PC-9 (cell line): ENCODE data around the gene RIBC2. TPM values are rescaled to one million over a fixed set of nuclear protein-coding genes. Genes with fewer than 3 reads are reported as not detected.

Experiments
- BruUV-seq: library from RNA; stranded (reverse); fragments of 400-500 nt; replicated peaks from 2 replicates; lab custom pipeline; 2021; lab: Mats Ljungman, UMichigan
- CTCF ChIA-PET: fragments of 300-600 bp; sonication (Branson Sonifier 250); formaldehyde crosslinking; loops from one replicate; lab custom pipeline; 2022; ENCODE audit warnings: antibody characterized with exemption; lab: Charles Lee
- POLR2A ChIA-PET: fragments of 300-600 bp; sonication (Branson Sonifier 250); formaldehyde crosslinking; loops from one replicate; lab custom pipeline; 2022; ENCODE audit warnings: antibody characterized with exemption; ENCODE audit not compliant: unreplicated experiment; lab: Charles Lee
- DNase-seq, 2 experiments: peaks; one replicate each; pipeline versions ENCODE4 v3.0.0 to v3.0.0-alpha.2; 2015 to 2022; ENCODE audit warnings: mixed read lengths in 1 of 2
- H2AFZ ChIP-seq: fragments of 200-600 bp; sonication (generic); 2 replicates; pipeline ENCODE4 v1.8.1; 2017; ENCODE audit warnings: antibody characterized with exemption
- H3F3A ChIP-seq: fragments of 200-600 bp; sonication (generic); 2 replicates; pipeline ENCODE4 v1.8.1; 2017; ENCODE audit warnings: antibody characterized with exemption, mild to moderate bottlenecking, low read depth; ENCODE audit not compliant: insufficient read depth
- H3K27ac ChIP-seq: fragments of 200-600 bp; sonication (generic); 2 replicates; pipeline ENCODE4 v1.6.1; 2016; ENCODE audit warnings: mixed run types
- H3K27me3 ChIP-seq: fragments of 200-600 bp; sonication (generic); 2 replicates; pipeline ENCODE4 v1.6.1; 2016; ENCODE audit warnings: low read depth, mixed run types; ENCODE audit not compliant: insufficient read depth
- H3K36me3 ChIP-seq: fragments of 200-600 bp; sonication (generic); 2 replicates; pipeline ENCODE4 v1.6.1; 2016; ENCODE audit warnings: low read depth, mixed run types
- H3K4me1 ChIP-seq: fragments of 200-600 bp; sonication (generic); replicated peaks from 2 replicates; pipeline ENCODE4 v1.6.1; 2016; ENCODE audit warnings: mixed run types; ENCODE audit not compliant: insufficient read depth
- H3K4me2 ChIP-seq: fragments of 200-600 bp; sonication (generic); 2 replicates; pipeline ENCODE4 v1.6.1; 2017; ENCODE audit warnings: mixed run types
- H3K4me3 ChIP-seq: fragments of 200-600 bp; sonication (generic); 2 replicates; pipeline ENCODE4 v1.6.1; 2016; ENCODE audit warnings: mixed run types
- H3K79me2 ChIP-seq: fragments of 200-600 bp; sonication (generic); 2 replicates; pipeline ENCODE4 v1.6.1; 2017; ENCODE audit warnings: low read depth, mixed run types
- H3K9me2 ChIP-seq: fragments of 200-600 bp; sonication (generic); 2 replicates; pipeline ENCODE4 v1.8.1; 2017; ENCODE audit warnings: mild to moderate bottlenecking; ENCODE audit not compliant: insufficient read depth
- H3K9me3 ChIP-seq: fragments of 200-600 bp; sonication (generic); 2 replicates; pipeline ENCODE4 v1.8.1; 2016; ENCODE audit warnings: low read depth; ENCODE audit not compliant: insufficient read depth
- H4K20me1 ChIP-seq: fragments of 200-600 bp; sonication (generic); 2 replicates; pipeline ENCODE4 v1.8.1; 2017; ENCODE audit not compliant: insufficient read depth
- CTCF ChIP-seq: fragments of 200-600 bp; sonication (generic); conservative IDR thresholded peaks from 2 replicates; pipeline ENCODE4 v1.6.1; 2017; ENCODE audit warnings: mixed run types, antibody characterized with exemption, mild to moderate bottlenecking, moderate library complexity
- EZH2 ChIP-seq: fragments of 200-600 bp; sonication (generic); IDR thresholded peaks from 2 replicates; pipeline ENCODE4 v1.8.0; 2017; ENCODE audit warnings: antibody characterized with exemption, low read depth
- intact Hi-C: fragments of 100-400 bp; cut with micrococcal nuclease; formaldehyde crosslinking; loops from one replicate; pipeline ENCODE4 v1.10.0; 2022; ENCODE audit not compliant: unreplicated experiment
- total RNA-seq: library from RNA; stranded (reverse); gene quantifications from 2 replicates; pipeline ENCODE4 v1.2.3, GENCODE V29; 2021

RIBC2 gene
- total RNA-seq, 1 experiment from 2014 or later, result 11.0 TPM

- ChIA-PET POLR2A (no interaction called here), CTCF (no interaction called here)
- H3K9me2 ChIP-seq, result no peaks in the 10 kb centered on the region
- 0 out of 2 replicates have a peak, but pooled peaks cover 3% of the 10 kb centered on the region for H3F3A ChIP-seq
- H3K27ac ChIP-seq, result no peak overlapping the region
- no peaks in the 10 kb centered on the region for H3K4me1 ChIP-seq
- no TSS peak for BruUV-seq
- H4K20me1 ChIP-seq, result no peaks in the 10 kb centered on the region
- H3K9me3 ChIP-seq, result no peaks in the 10 kb centered on the region
- no peak overlapping the region for H2AFZ ChIP-seq
- no peaks in the 10 kb centered on the region for H3K79me2 ChIP-seq
- no peak overlapping the region for H3K4me3 ChIP-seq
- H3K27me3 ChIP-seq, result no peaks in the 10 kb centered on the region
- intact Hi-C loops, result no loop called here
- DNase-seq, result no peak
- H3K36me3 ChIP-seq, result no peaks in the 10 kb centered on the region
- H3K4me2 ChIP-seq, result no peak overlapping the region
- TF ChIP-seq CTCF (no peak), EZH2 (no peak)
Measured at GRCh38 chr22:45453764-45454163, 40.3 kb downstream of the RIBC2 start.

GRCh38 chr22:45454275-45454674 is 40.8 kb downstream of the RIBC2 start:
- Histone ChIP-seq H3K27me3 (no peaks in the 10 kb centered on the region), H3K79me2 (no peaks in the 10 kb centered on the region), H3K4me1 (no peaks in the 10 kb centered on the region), H3K27ac (no peak overlapping the region), H3F3A (0 out of 2 replicates have a peak, but pooled peaks cover 3% of the 10 kb centered on the region), H3K9me3 (no peaks in the 10 kb centered on the region), H2AFZ (no peak overlapping the region), H3K36me3 (no peaks in the 10 kb centered on the region), H3K4me2 (no peak overlapping the region), H3K9me2 (no peaks in the 10 kb centered on the region), H4K20me1 (no peaks in the 10 kb centered on the region), H3K4me3 (no peak overlapping the region)
- BruUV-seq, result no TSS peak
- no peak for DNase-seq
- no peak for TF ChIP-seq CTCF
- no peak for TF ChIP-seq EZH2
- intact Hi-C loops, result no loop called here
- ChIA-PET POLR2A (no interaction called here), CTCF (no interaction called here)

- H3F3A ChIP-seq, result 0 out of 2 replicates have a peak, but pooled peaks cover 3% of the 10 kb centered on the region
- CTCF ChIA-PET, result no interaction called here
- H3K4me2 ChIP-seq, result no peak overlapping the region
- POLR2A ChIA-PET, result no interaction called here
- no peaks in the 10 kb centered on the region for H3K79me2 ChIP-seq
- H3K27me3 ChIP-seq, result no peaks in the 10 kb centered on the region
- DNase-seq, result no peak
- H4K20me1 ChIP-seq, result no peaks in the 10 kb centered on the region
- no peak overlapping the region for H3K27ac ChIP-seq
- no peaks in the 10 kb centered on the region; the same call in 1 of the 2 replicates for H3K9me2 ChIP-seq
- H3K9me3 ChIP-seq, result no peaks in the 10 kb centered on the region
- no peaks in the 10 kb centered on the region for H3K4me1 ChIP-seq
- intact Hi-C loops, result no loop called here
- no peaks in the 10 kb centered on the region for H3K36me3 ChIP-seq
- H2AFZ ChIP-seq, result no peak overlapping the region
- BruUV-seq, result no TSS peak
- H3K4me3 ChIP-seq, result no peak overlapping the region
- TF ChIP-seq EZH2 (no peak), CTCF (no peak)
Measured at GRCh38 chr22:45455212-45455611, 41.7 kb downstream of the RIBC2 start.
